HCT116 (cell line): ENCODE data around the gene DRAP1.

Source experiments
- CTCF ChIP-seq, 3 experiments: fragments of 200-600 bp in 1 of 3; sonication (generic) in 1 of 3; IDR thresholded peaks in 2 of 3; conservative IDR thresholded peaks in 1 of 3; 2 replicates each; pipeline ENCODE4 v1.5.1; 2012 to 2017; ENCODE audit warnings: low read depth in 2 of 3, low read length in 2 of 3, antibody characterized with exemption in 1 of 3, borderline replicate concordance in 1 of 3, control low read depth in 1 of 3, mild to moderate bottlenecking in 1 of 3, mixed read lengths in 1 of 3, mixed run types in 1 of 3, moderate library complexity in 1 of 3; ENCODE audit not compliant: insufficient read depth in 1 of 3
- POLR2A ChIP-seq: IDR thresholded peaks from 2 replicates; pipeline ENCODE4 v1.7.0; 2011; ENCODE audit warnings: borderline replicate concordance; ENCODE audit not compliant: insufficient read depth, insufficient read length; ENCODE audit errors: extremely low read depth
- RAD21 ChIP-seq: IDR thresholded peaks from 2 replicates; pipeline ENCODE4 v1.6.1; 2012; ENCODE audit warnings: low read depth, mild to moderate bottlenecking
- YY1 ChIP-seq: IDR thresholded peaks from 2 replicates; pipeline ENCODE4 v1.6.1; 2011; ENCODE audit warnings: low read length, low read depth, moderate library complexity, mild to moderate bottlenecking; ENCODE audit not compliant: insufficient replicate concordance; ENCODE audit errors: extremely low read depth
- TF ChIP-seq, protein P1 (sequence below): IDR thresholded peaks from 2 replicates; pipeline ENCODE4 v1.6.1; 2012; ENCODE audit warnings: low read depth

GRCh38 chr11:65965986-65966762, 46.9 kb downstream of the DRAP1 start:
- TF ChIP-seq, protein P1, sequence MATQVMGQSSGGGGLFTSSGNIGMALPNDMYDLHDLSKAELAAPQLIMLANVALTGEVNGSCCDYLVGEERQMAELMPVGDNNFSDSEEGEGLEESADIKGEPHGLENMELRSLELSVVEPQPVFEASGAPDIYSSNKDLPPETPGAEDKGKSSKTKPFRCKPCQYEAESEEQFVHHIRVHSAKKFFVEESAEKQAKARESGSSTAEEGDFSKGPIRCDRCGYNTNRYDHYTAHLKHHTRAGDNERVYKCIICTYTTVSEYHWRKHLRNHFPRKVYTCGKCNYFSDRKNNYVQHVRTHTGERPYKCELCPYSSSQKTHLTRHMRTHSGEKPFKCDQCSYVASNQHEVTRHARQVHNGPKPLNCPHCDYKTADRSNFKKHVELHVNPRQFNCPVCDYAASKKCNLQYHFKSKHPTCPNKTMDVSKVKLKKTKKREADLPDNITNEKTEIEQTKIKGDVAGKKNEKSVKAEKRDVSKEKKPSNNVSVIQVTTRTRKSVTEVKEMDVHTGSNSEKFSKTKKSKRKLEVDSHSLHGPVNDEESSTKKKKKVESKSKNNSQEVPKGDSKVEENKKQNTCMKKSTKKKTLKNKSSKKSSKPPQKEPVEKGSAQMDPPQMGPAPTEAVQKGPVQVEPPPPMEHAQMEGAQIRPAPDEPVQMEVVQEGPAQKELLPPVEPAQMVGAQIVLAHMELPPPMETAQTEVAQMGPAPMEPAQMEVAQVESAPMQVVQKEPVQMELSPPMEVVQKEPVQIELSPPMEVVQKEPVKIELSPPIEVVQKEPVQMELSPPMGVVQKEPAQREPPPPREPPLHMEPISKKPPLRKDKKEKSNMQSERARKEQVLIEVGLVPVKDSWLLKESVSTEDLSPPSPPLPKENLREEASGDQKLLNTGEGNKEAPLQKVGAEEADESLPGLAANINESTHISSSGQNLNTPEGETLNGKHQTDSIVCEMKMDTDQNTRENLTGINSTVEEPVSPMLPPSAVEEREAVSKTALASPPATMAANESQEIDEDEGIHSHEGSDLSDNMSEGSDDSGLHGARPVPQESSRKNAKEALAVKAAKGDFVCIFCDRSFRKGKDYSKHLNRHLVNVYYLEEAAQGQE, result no peak
- TF ChIP-seq RAD21 (no peak), CTCF (IDR thresholded peaks at IDR 0.05 in 2 of 3, conservative IDR thresholded peaks at IDR 0.05 in 1 of 3; ENCODE audit: borderline replicate concordance in 1 of 3, insufficient read depth in 1 of 3, low read depth in 2 of 3, low read length in 2 of 3) (no peak), YY1 (no peak), POLR2A (no peak)
